Spleen (tissue), 11 donors: ENCODE measurements around the gene EXOSC5. TPM values are rescaled to one million over a fixed set of nuclear protein-coding genes. Genes with fewer than 3 reads are reported as not detected.

ENCODE experiments used
- DNase-seq: peaks from one replicate; pipeline ENCODE4 v3.0.0-alpha.2; 2020
- H3K27ac ChIP-seq, 8 donors: fragments of 200-600 bp; sonication (generic) in 7 of 8; 1 replicate in 4 of 8; 2 replicates in 4 of 8; pipeline versions ENCODE4 v1.5.0 to v1.8.0; 2016 to 2021; ENCODE audit warnings: inconsistent platforms in 4 of 8, mild to moderate bottlenecking in 4 of 8, moderate library complexity in 1 of 8
- H3K27me3 ChIP-seq, 7 donors: fragments of 200-600 bp; sonication (generic) in 6 of 7; replicated peaks in 1 of 7; 1 replicate in 4 of 7; 2 replicates in 3 of 7; pipeline versions ENCODE4 v1.5.0 to v1.8.0; 2016 to 2021; ENCODE audit warnings: inconsistent platforms in 3 of 7, mild to moderate bottlenecking in 1 of 7
- H3K36me3 ChIP-seq, 6 donors: fragments of 200-600 bp; sonication (generic) in 5 of 6; 1 replicate in 4 of 6; 2 replicates in 2 of 6; pipeline versions ENCODE4 v1.5.0 to v1.8.0; 2016 to 2021; ENCODE audit warnings: inconsistent platforms in 2 of 6
- H3K4me1 ChIP-seq, 6 donors: fragments of 200-600 bp; sonication (generic) in 5 of 6; 1 replicate in 3 of 6; 2 replicates in 3 of 6; pipeline versions ENCODE4 v1.5.0 to v1.8.0; 2016 to 2021; ENCODE audit warnings: inconsistent platforms in 3 of 6
- H3K4me3 ChIP-seq, 8 donors: fragments of 200-600 bp; sonication (generic) in 7 of 8; 1 replicate in 4 of 8; 2 replicates in 4 of 8; pipeline versions ENCODE4 v1.5.0 to v1.8.0; 2016 to 2021; ENCODE audit warnings: inconsistent platforms in 4 of 8, mild to moderate bottlenecking in 4 of 8, moderate library complexity in 2 of 8
- H3K9me3 ChIP-seq, 8 donors: fragments of 200-600 bp; sonication (generic) in 7 of 8; 1 replicate in 4 of 8; 2 replicates in 4 of 8; pipeline versions ENCODE4 v1.5.0 to v1.8.0; 2016 to 2021; ENCODE audit warnings: inconsistent platforms in 4 of 8
- CTCF ChIP-seq, 11 experiments: fragments of 200-600 bp in 7 of 11; fragments of 450-650 bp in 4 of 11; sonication (generic) in 4 of 11; IDR thresholded peaks in 8 of 11; conservative IDR thresholded peaks in 3 of 11; 1 replicate in 7 of 11; 2 replicates in 4 of 11; pipeline versions ENCODE4 v1.4.0 to v1.8.0; 2016 to 2021; ENCODE audit warnings: antibody characterized with exemption in 11 of 11, inconsistent platforms in 4 of 11, mild to moderate bottlenecking in 1 of 11
- POLR2A ChIP-seq, 3 donors: fragments of 450-650 bp; IDR thresholded peaks; one replicate each; pipeline ENCODE4 v1.5.1; 2017; ENCODE audit warnings: antibody characterized with exemption in 3 of 3, mild to moderate bottlenecking in 1 of 3
- POLR2AphosphoS5 ChIP-seq, 3 donors: sonication (generic); formaldehyde crosslinking; IDR thresholded peaks; one replicate each; pipeline ENCODE4 v1.5.1; 2017; ENCODE audit warnings: antibody characterized with exemption in 3 of 3
- WGBS, 5 donors: extraction: QIAGEN DNeasy Blood & Tissue Kit in 3 of 5; methylation state at CpG; one replicate each; pipeline versions ENCODE4 v1.1.5 to v1.1.7; 2013 to 2018; 5-methylcytosine and 5-hydroxymethylcytosine counted together
- intact Hi-C: fragments of 100-400 bp; cut with DNase I; formaldehyde crosslinking; loops from one replicate; pipeline ENCODE4 v1.15.0; 2023; ENCODE audit warnings: low total_unique reads
- polyA plus RNA-seq, 3 donors: library from polyadenylated mRNA; stranded (reverse); fragments of 200-250 nt; gene quantifications; one replicate each; pipeline ENCODE4 v1.2.1, GENCODE V29; 2013
- total RNA-seq, 7 donors: library from RNA; depleted of rRNA in 3 of 7; stranded (reverse); fragments of >200 nt in 3 of 7; fragmentation: NEBNext Ultra II Directional in 4 of 7; extraction: Animal tissue kit (Norgen Biotek cat#: 25700) in 4 of 7; gene quantifications; one replicate each; pipeline versions ENCODE4 v1.1.0 to v1.2.1, GENCODE V29; 2016 to 2021
- donor health status: healthy with polysubstance abuse.
- donor health status: DM: no; HTN: no; CAD: no; lungs with moderate emphysema.
- donor health status: DM: no; HTN: no; CAD: no.
- donor health status: Bipolar disorder and iron deficiency.
- donor health status: healthy.
- donor health status: DM: no; HTN: no; CAD: no.
- donor health status: DM: yes; HTN: yes; CAD: no.

EXOSC5 gene
- total and polyA plus RNA-seq, 10 donors: 10.1 to 53.8 (median 16.8) TPM

- H3K36me3 ChIP-seq: peaks cover 0 to 86% (median 41%) of the 10 kb centered on the region in 6 donors
- no peak for TF ChIP-seq POLR2A (IDR thresholded peaks at IDR 0.05)
- no peak for TF ChIP-seq POLR2AphosphoS5 (IDR thresholded peaks at IDR 0.05)
- no peak for TF ChIP-seq CTCF (IDR thresholded peaks at IDR 0.05 in 8 of 11, conservative IDR thresholded peaks at IDR 0.05 in 3 of 11)
- no peak overlapping the region for H3K4me3 ChIP-seq
- no peak overlapping the region for H3K27ac ChIP-seq
- no peaks in the 10 kb centered on the region for H3K27me3 ChIP-seq
- intact Hi-C loops: no loop called here
- DNase-seq: peak; percentile 16
- no peaks in the 10 kb centered on the region for H3K9me3 ChIP-seq
- WGBS, 5 donors: 51 to 73% (median 69%) methylated on average over 5 of the region's 5 CpGs
- peaks cover 5 to 38% (median 18%) of the 10 kb centered on the region in 6 donors for H3K4me1 ChIP-seq
These were observed 37.3 kb upstream of the EXOSC5 start for GRCh38 chr19:41434450-41434849.

GRCh38 chr19:41433171-41433570, 36.0 kb upstream of the EXOSC5 start:
- intact Hi-C loops: no loop called here
- Histone ChIP-seq H3K27ac (no peak overlapping the region), H3K9me3 (no peaks in the 10 kb centered on the region), H3K27me3 (no peaks in the 10 kb centered on the region), H3K4me3 (no peak overlapping the region), H3K4me1 (peaks cover 6 to 38% (median 14%) of the 10 kb centered on the region in 6 donors), H3K36me3 (peaks cover 0 to 83% (median 40%) of the 10 kb centered on the region in 6 donors)
- no peak for DNase-seq
- TF ChIP-seq POLR2AphosphoS5 (IDR thresholded peaks at IDR 0.05) (peak in 1 of 3 donors; percentile 64), POLR2A (IDR thresholded peaks at IDR 0.05) (no peak)
- WGBS, 5 donors: 91 to 97% (median 95%) methylated on average over 18 of the region's 18 CpGs

- TF ChIP-seq CTCF (IDR thresholded peaks at IDR 0.05 in 8 of 11, conservative IDR thresholded peaks at IDR 0.05 in 3 of 11) (peak in 4 of 11 experiments; percentile 17 to 41 (median 26)), POLR2AphosphoS5 (IDR thresholded peaks at IDR 0.05) (peak; percentile 8 to 56 (median 22)), POLR2A (IDR thresholded peaks at IDR 0.05) (no peak)
- Histone ChIP-seq H3K36me3 (peaks cover 0 to 69% (median 31%) of the 10 kb centered on the region in 6 donors), H3K4me3 (no peak overlapping the region), H3K27me3 (no peaks in the 10 kb centered on the region), H3K4me1 (peaks cover 15 to 46% (median 27%) of the 10 kb centered on the region in 6 donors), H3K9me3 (no peaks in the 10 kb centered on the region), H3K27ac (peak overlapping the region in 2 of 8 donors; percentile 24 to 43)
- no peak for DNase-seq
- WGBS, 5 donors: 71 to 78% (median 76%) methylated on average over 20 to 23 of the region's 23 CpGs
- intact Hi-C loops: no loop called here
These were observed 34.5 kb upstream of the EXOSC5 start for GRCh38 chr19:41431426-41432386.

GRCh38 chr19:41430922-41431321, 33.8 kb upstream of the EXOSC5 start:
- TF ChIP-seq CTCF (IDR thresholded peaks at IDR 0.05 in 8 of 11, conservative IDR thresholded peaks at IDR 0.05 in 3 of 11): no peak
- no peak for TF ChIP-seq POLR2A (IDR thresholded peaks at IDR 0.05)
- no peak for TF ChIP-seq POLR2AphosphoS5 (IDR thresholded peaks at IDR 0.05)
- DNase-seq: no peak
- no peak overlapping the region for H3K4me3 ChIP-seq
- peak overlapping the region in 2 of 8 donors; percentile 24 to 43 for H3K27ac ChIP-seq
- H3K9me3 ChIP-seq: no peaks in the 10 kb centered on the region
- WGBS, 5 donors: 68 to 97% (median 85%) methylated on average over 6 of the region's 6 CpGs
- peaks cover 0 to 68% (median 32%) of the 10 kb centered on the region in 6 donors for H3K36me3 ChIP-seq
- H3K4me1 ChIP-seq: peaks cover 15 to 54% (median 31%) of the 10 kb centered on the region in 6 donors
- H3K27me3 ChIP-seq: no peaks in the 10 kb centered on the region
- intact Hi-C loops: no loop called here
